Adrenal gland (tissue), 5 donors: ENCODE results near the gene RASIP1.
"Not testable (repeated sequence)": the region's sequence is repeated elsewhere in the genome, so short reads cannot be mapped to it uniquely, and the experiment has no call there.

ENCODE experiments used
- CTCF ChIP-seq, 6 experiments: fragments of 450-650 bp in 4 of 6; fragments of 200-600 bp in 2 of 6; sonication (generic) in 1 of 6; IDR thresholded peaks; 1 replicate in 5 of 6; 2 replicates in 1 of 6; pipeline versions ENCODE4 v1.5.1 to v1.8.0; 2016 to 2021; ENCODE audit warnings: antibody characterized with exemption in 6 of 6, mild to moderate bottlenecking in 2 of 6, moderate library complexity in 1 of 6
- POLR2A ChIP-seq, 2 donors: fragments of 450-650 bp; IDR thresholded peaks; one replicate each; pipeline ENCODE4 v1.6.1; 2017; ENCODE audit warnings: antibody characterized with exemption in 2 of 2, mild to moderate bottlenecking in 2 of 2, moderate library complexity in 1 of 2
- donor health status: DM: no; HTN: no; CAD: no.

- not testable (repeated sequence) for TF ChIP-seq CTCF, POLR2A (IDR thresholded peaks at IDR 0.05)
Measured at GRCh38 chr19:48693629-48694028, 46.8 kb downstream of the RASIP1 start.
